GM12875 (cell line): ENCODE results near the gene ZFP1.
"Not testable (repeated sequence)": the region's sequence is repeated elsewhere in the genome, so short reads cannot be mapped to it uniquely, and the experiment has no call there.

Source experiments
- H3K4me3 ChIP-seq: one replicate; pipeline ENCODE4 v1.5.1; 2011; ENCODE audit warnings: low read depth, low read length, control low read depth
- CTCF ChIP-seq: IDR thresholded peaks from 2 replicates; pipeline ENCODE4 v1.5.1; 2011; ENCODE audit warnings: low read depth, mild to moderate bottlenecking, control low read depth, inconsistent platforms, low read length, moderate library complexity, borderline replicate concordance; ENCODE audit not compliant: insufficient read depth

Gene ZFP1

GRCh38 chr16:75206749-75207451 is 58.6 kb downstream of the ZFP1 start, which contains the start of gene CTRB2:
CTRB2 (minus strand) TSS chr16:75207161; CDS start chr16:75207141, 20 bp downstream.
- H3K4me3 ChIP-seq = no peak within 1 kb of the TSS
- no peak for TF ChIP-seq CTCF

GRCh38 chr16:75207831-75208230 is 59.5 kb downstream of the ZFP1 start:
- H3K4me3 ChIP-seq = no peak overlapping the region
- TF ChIP-seq CTCF = no peak

DNA sequence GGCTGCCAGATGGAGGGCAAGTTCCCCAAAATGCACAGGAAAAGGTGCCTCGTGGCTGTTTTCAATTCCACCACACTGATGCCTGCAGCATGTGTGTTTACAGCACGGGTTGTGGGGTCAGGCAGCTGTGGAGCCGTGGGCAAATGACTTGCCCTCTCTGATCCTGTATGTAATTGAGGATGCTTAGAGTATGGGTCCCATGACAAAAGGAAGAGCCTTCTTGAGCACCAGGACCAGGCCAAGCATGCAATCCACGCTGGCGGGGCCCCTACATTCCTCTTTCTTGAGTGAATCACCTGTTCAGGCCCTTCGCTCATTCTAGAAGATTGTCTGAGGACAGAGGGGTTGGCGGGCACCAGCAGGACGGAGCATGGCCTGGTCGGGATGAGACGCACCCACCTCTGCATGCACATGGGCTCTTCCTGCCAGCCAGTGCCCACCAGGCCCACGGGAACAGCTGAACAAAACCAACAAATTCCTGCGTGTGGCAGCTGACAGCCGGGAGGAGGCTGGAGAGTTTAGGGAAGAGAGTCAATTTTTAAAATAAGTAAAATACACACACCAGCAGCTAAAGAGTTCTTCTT is 60.0 kb downstream of the ZFP1 start:
- TF ChIP-seq CTCF = no peak
- no peak overlapping the region for H3K4me3 ChIP-seq

- TF ChIP-seq CTCF = no peak
- H3K4me3 ChIP-seq = no peak overlapping the region
Observed at GRCh38 chr16:75208861-75209505, 60.7 kb downstream of the ZFP1 start.

- not testable (repeated sequence) for H3K4me3 ChIP-seq
Observed at GRCh38 chr16:75209514-75209913, 61.2 kb downstream of the ZFP1 start.

DNA sequence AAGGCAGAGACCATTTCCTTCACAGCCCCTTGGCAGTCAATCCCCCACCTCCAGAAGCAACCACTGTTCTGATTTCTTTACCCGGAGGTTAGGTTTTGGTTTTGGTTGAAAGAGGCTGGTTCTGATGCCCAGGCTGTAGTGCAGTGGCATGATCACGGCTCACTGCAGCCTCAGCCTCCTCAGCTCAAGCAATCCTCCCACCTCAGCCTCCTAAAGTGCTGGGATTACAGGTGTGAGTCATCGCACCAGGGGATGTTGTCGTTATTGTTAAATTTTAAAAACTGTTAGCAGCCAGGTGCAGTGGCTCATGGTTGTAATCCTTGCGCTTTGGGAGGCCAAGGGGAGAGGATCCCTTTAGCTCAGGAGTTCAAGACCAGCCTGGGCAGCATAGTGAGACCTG is 61.6 kb downstream of the ZFP1 start:
- H3K4me3 ChIP-seq = no peak overlapping the region
- TF ChIP-seq CTCF = no peak

GRCh38 chr16:75211286-75211685 is 63.0 kb downstream of the ZFP1 start:
- not testable (repeated sequence) for H3K4me3 ChIP-seq

DNA sequence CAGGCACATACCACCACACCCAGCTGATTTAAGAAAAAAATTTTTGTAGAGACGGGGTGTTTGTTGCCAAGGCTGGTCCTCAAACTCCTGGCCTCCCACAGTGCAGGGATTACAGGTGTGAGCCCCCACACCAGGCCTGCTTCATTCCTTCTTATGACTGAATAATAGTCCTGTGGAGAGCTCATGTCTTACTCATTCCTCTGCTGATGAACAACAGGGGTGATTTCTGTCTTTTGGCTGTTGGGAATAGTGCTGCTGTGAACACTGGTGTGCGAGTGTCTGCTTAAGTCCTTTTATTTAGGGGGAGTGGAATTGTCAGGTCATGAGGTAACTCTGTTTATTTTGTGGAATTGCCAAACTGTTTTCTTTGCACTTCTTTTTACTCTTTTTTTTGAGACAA is 67.8 kb downstream of the ZFP1 start:
- no peak overlapping the region for H3K4me3 ChIP-seq

More for the DNA sequence above, 67.8 kb downstream of the ZFP1 start:
- TF ChIP-seq CTCF = no peak
